ENCODE data around the gene SLC27A2. TPM values are rescaled to one million over a fixed set of nuclear protein-coding genes. Genes with fewer than 3 reads are reported as not detected.

The SLC27A2 gene
- total and polyA plus RNA-seq, 10 of the 15 experiments (the other 5 are each of a cell fraction or from before 2014, with no cell fraction given) = 0.22 to 1.2 (median 0.69) TPM; not detected in 1

DNA sequence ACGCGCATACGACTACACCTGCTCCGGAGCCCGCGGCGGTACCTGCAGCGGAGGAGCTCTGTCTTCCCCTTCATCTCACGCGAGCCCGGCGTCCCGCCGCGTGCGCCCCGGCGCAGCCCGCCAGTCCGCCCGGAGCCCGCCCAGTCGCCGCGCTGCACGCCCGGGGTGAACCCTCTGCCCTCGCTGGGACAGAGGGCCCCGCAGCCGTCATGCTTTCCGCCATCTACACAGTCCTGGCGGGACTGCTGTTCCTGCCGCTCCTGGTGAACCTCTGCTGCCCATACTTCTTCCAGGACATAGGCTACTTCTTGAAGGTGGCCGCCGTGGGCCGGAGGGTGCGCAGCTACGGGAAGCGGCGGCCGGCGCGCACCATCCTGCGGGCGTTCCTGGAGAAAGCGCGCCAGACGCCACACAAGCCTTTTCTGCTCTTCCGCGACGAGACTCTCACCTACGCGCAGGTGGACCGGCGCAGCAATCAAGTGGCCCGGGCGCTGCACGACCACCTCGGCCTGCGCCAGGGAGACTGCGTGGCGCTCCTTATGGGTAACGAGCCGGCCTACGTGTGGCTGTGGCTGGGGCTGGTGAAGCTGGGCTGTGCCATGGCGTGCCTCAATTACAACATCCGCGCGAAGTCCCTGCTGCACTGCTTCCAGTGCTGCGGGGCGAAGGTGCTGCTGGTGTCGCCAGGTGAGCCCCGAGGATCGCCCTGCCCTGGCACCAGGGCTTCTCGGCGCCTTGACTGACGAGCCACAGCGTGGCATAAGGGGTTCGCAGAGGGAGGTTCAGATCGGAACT lies 420 bp downstream of the SLC27A2 start (continued):
- no peak for TF ChIP-seq JUNB (IDR thresholded peaks at IDR 0.05)
- peak in 1 of 2 experiments; percentile 69; a peak in 2 of 4 replicates for TF ChIP-seq BHLHE40 (IDR thresholded peaks at IDR 0.05; ENCODE audit: borderline replicate concordance in 1 of 2, low read depth in 2 of 2, low read length in 1 of 2)
- no peak for TF ChIP-seq STAT1 (conservative IDR thresholded peaks at IDR 0.05)
- TF ChIP-seq WRNIP1 (IDR thresholded peaks at IDR 0.05; ENCODE audit: borderline replicate concordance, low read depth, low read length) = no peak
- TF ChIP-seq CBX3 (IDR thresholded peaks at IDR 0.05; ENCODE audit: borderline replicate concordance, low read depth) = no peak
- no peak for TF ChIP-seq ZBED1 (IDR thresholded peaks at IDR 0.05; ENCODE audit: borderline replicate concordance)
- TF ChIP-seq RAD21 (IDR thresholded peaks at IDR 0.05; ENCODE audit: insufficient read depth, low read depth, low read length) = no peak
- TF ChIP-seq NFYA (IDR thresholded peaks at IDR 0.05; ENCODE audit: borderline replicate concordance, low read depth, low read length) = no peak
- TF ChIP-seq POLR2AphosphoS5 (IDR thresholded peaks at IDR 0.05; ENCODE audit: low read length) = no peak
- TF ChIP-seq, protein P1, sequence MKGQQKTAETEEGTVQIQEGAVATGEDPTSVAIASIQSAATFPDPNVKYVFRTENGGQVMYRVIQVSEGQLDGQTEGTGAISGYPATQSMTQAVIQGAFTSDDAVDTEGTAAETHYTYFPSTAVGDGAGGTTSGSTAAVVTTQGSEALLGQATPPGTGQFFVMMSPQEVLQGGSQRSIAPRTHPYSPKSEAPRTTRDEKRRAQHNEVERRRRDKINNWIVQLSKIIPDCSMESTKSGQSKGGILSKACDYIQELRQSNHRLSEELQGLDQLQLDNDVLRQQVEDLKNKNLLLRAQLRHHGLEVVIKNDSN (IDR thresholded peaks at IDR 0.05; ENCODE audit: borderline replicate concordance, extremely low read length, insufficient read depth, low read depth, low read length) = no peak
- TF ChIP-seq, protein P2, sequence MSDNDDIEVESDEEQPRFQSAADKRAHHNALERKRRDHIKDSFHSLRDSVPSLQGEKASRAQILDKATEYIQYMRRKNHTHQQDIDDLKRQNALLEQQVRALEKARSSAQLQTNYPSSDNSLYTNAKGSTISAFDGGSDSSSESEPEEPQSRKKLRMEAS (IDR thresholded peaks at IDR 0.05; ENCODE audit: low read depth, low read length) = no peak; the same call in 1 of the 2 replicates
- TF ChIP-seq, protein P3, sequence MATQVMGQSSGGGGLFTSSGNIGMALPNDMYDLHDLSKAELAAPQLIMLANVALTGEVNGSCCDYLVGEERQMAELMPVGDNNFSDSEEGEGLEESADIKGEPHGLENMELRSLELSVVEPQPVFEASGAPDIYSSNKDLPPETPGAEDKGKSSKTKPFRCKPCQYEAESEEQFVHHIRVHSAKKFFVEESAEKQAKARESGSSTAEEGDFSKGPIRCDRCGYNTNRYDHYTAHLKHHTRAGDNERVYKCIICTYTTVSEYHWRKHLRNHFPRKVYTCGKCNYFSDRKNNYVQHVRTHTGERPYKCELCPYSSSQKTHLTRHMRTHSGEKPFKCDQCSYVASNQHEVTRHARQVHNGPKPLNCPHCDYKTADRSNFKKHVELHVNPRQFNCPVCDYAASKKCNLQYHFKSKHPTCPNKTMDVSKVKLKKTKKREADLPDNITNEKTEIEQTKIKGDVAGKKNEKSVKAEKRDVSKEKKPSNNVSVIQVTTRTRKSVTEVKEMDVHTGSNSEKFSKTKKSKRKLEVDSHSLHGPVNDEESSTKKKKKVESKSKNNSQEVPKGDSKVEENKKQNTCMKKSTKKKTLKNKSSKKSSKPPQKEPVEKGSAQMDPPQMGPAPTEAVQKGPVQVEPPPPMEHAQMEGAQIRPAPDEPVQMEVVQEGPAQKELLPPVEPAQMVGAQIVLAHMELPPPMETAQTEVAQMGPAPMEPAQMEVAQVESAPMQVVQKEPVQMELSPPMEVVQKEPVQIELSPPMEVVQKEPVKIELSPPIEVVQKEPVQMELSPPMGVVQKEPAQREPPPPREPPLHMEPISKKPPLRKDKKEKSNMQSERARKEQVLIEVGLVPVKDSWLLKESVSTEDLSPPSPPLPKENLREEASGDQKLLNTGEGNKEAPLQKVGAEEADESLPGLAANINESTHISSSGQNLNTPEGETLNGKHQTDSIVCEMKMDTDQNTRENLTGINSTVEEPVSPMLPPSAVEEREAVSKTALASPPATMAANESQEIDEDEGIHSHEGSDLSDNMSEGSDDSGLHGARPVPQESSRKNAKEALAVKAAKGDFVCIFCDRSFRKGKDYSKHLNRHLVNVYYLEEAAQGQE (IDR thresholded peaks at IDR 0.05; ENCODE audit: low read depth, low read length) = no peak
- no peak for TF ChIP-seq EZH2 (IDR thresholded peaks at IDR 0.05; ENCODE audit: borderline replicate concordance, control insufficient read depth, low read depth, low read length)
- no peak for TF ChIP-seq IRF4 (IDR thresholded peaks at IDR 0.05; ENCODE audit: low read depth, low read length)
- TF ChIP-seq MTA3 (IDR thresholded peaks at IDR 0.05; ENCODE audit: borderline replicate concordance, low read length) = no peak
- TF ChIP-seq CBX5 (IDR thresholded peaks at IDR 0.05; ENCODE audit: low read depth) = no peak
- TF ChIP-seq SMARCA5 (IDR thresholded peaks at IDR 0.05) = no peak
- 0 out of 2 replicates have a peak, but pooled peaks have one; percentile 60 for TF ChIP-seq LARP7 (IDR thresholded peaks at IDR 0.05)
- no peak for TF ChIP-seq MTA2 (IDR thresholded peaks at IDR 0.05; ENCODE audit: low read depth)
- no peak for TF ChIP-seq ETV6 (conservative IDR thresholded peaks at IDR 0.05 in 1 of 2, IDR thresholded peaks at IDR 0.05 in 1 of 2; ENCODE audit: borderline replicate concordance in 1 of 2, low read depth in 1 of 2)
- peak; percentile 98 for TF ChIP-seq HDAC6 (IDR thresholded peaks at IDR 0.05; ENCODE audit: unreplicated experiment)
- TF ChIP-seq MEF2A (IDR thresholded peaks at IDR 0.05; ENCODE audit: insufficient read depth, low read depth, low read length) = no peak

Data from GM12878 (cell line).